GM18499 (cell line): Measurements from ENCODE around the gene PWWP2B.

Source experiments
- ATAC-seq: cut with Tn5 transposase; IDR thresholded peaks from one replicate; pipeline ENCODE4 v1.9.1; 2021; ENCODE audit warnings: moderate number of reproducible peaks; ENCODE audit not compliant: insufficient read depth, unreplicated experiment

PWWP2B gene

GRCh38 chr10:132404911-132405462, 8.0 kb downstream of the PWWP2B start:
- no peak for ATAC-seq

GRCh38 chr10:132405463-132405991, 8.5 kb downstream of the PWWP2B start:
- no peak for ATAC-seq

- no peak for ATAC-seq
Observed at GRCh38 chr10:132406181-132406580, 9.2 kb downstream of the PWWP2B start.

GRCh38 chr10:132406750-132407149, 9.8 kb downstream of the PWWP2B start:
- ATAC-seq, result no peak

- no peak for ATAC-seq
Observed at GRCh38 chr10:132407243-132407746, 10.3 kb downstream of the PWWP2B start.

- ATAC-seq, result no peak
Observed at GRCh38 chr10:132407846-132408278, 10.9 kb downstream of the PWWP2B start.

GRCh38 chr10:132408367-132408781, 11.4 kb downstream of the PWWP2B start:
- no peak for ATAC-seq

- no peak for ATAC-seq
Observed at GRCh38 chr10:132408823-132409666, 12.0 kb downstream of the PWWP2B start.

- no peak for ATAC-seq
Observed at GRCh38 chr10:132409667-132410028, 12.6 kb downstream of the PWWP2B start.

GRCh38 chr10:132410056-132410778, 13.2 kb downstream of the PWWP2B start:
- no peak for ATAC-seq

- no peak for ATAC-seq
Observed at GRCh38 chr10:132410779-132411532, 14.0 kb downstream of the PWWP2B start.

GRCh38 chr10:132411561-132412253, 14.7 kb downstream of the PWWP2B start:
- no peak for ATAC-seq

GRCh38 chr10:132412316-132413192, 15.6 kb downstream of the PWWP2B start:
- no peak for ATAC-seq

GRCh38 chr10:132413226-132414205, 16.5 kb downstream of the PWWP2B start:
- no peak for ATAC-seq

GRCh38 chr10:132414402-132415016, 17.5 kb downstream of the PWWP2B start:
- no peak for ATAC-seq

- ATAC-seq, result no peak
Observed at GRCh38 chr10:132415255-132415654, 18.3 kb downstream of the PWWP2B start.

- ATAC-seq, result no peak
Observed at GRCh38 chr10:132415956-132416355, 19.0 kb downstream of the PWWP2B start.
